Measurements from ENCODE around the gene CALR3.
A peak's percentile ranks its signal among the peaks of the same experiment; 100 is the strongest.

CALR3 gene

DNA sequence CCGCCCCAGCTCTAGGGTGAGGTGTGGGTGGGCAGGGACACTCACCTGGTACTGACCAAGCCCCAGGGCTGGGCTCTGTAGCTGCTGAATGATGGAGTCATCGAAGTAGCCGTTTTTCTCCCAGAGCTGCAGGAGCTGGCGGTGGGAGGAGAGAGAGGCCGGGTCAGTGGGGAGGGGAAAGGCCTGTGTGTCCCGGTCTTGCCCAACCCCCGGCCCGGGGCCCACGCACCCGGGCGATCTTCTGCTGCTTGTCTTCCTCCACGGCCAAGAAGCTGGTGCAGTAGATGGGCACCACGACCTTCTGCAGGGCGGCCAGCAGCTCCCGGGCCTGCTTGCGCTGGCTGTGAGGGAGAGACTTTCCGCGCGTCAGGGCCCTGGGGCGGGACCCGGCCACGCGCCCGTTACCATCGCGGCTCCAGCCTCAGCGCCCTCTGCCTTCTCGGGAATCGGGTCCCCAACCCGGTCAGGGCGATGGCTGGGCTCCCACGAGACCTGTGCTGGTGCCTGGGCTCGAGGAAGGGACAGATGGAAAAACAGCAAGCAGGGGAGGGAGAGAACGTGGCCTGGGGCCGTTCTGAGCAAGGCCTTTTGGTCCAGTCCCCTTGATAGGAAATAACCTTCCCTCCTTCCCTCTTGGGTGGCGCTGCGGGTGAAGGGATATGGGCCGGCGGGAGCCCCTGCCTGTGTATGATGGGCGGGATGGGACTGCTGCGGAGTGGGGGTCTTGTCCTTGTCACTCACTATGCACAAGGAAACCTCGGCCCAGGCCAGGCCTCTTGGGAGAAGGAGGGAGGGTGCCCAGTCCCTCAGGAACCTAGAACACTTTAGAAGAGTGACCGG lies 34.8 kb upstream of the CALR3 start:
- H3K4me3 ChIP-seq (replicated peaks; ENCODE audit: low read depth, low read length), result no peak overlapping the region
- TF ChIP-seq, protein P1, sequence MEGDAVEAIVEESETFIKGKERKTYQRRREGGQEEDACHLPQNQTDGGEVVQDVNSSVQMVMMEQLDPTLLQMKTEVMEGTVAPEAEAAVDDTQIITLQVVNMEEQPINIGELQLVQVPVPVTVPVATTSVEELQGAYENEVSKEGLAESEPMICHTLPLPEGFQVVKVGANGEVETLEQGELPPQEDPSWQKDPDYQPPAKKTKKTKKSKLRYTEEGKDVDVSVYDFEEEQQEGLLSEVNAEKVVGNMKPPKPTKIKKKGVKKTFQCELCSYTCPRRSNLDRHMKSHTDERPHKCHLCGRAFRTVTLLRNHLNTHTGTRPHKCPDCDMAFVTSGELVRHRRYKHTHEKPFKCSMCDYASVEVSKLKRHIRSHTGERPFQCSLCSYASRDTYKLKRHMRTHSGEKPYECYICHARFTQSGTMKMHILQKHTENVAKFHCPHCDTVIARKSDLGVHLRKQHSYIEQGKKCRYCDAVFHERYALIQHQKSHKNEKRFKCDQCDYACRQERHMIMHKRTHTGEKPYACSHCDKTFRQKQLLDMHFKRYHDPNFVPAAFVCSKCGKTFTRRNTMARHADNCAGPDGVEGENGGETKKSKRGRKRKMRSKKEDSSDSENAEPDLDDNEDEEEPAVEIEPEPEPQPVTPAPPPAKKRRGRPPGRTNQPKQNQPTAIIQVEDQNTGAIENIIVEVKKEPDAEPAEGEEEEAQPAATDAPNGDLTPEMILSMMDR (IDR thresholded peaks at IDR 0.05; ENCODE audit: low read depth, low read length, missing control alignments), result no peak
- no peak for DNase-seq (ENCODE audit: extremely low read depth, low read depth)

DNA sequence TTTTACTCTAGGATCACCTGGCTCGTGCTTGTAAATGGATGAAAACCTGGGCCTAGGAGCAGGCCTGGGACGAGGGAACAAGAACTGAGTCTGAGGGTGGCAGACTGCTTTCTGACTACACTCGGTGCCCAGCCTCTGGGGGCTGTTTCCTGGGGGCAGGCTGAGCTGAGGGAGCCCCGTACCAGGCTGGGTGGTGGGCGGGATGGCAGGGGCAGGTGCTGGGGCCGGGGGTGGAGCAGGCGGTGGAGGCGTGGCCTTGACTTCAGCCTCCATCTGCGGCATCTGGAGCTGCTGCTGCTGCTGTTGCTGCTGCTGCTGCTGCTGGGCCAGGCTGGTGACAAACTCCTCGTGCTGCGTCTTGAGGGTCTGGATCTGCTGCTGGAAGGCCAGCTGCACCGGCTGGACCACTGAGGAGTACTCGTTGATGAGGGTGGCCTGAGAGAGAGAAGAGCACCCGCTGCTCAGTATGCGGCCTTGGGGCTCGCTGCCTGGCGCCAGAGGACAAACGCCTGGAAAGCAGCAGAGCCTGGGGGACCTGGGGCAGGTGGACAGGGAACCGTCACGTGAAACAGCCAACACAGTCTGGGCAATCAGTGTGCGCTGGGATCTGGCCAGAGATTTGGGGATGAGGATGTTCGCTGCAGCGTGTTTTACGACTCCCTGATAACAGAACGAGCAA lies 33.6 kb upstream of the CALR3 start:
- no peak overlapping the region for H3K4me3 ChIP-seq (replicated peaks; ENCODE audit: low read depth, low read length)
- DNase-seq (ENCODE audit: extremely low read depth, low read depth), result no peak
- TF ChIP-seq, protein P1 (IDR thresholded peaks at IDR 0.05; ENCODE audit: low read depth, low read length, missing control alignments), result no peak

GRCh38 chr19:16527971-16528521 lies 32.1 kb upstream of the CALR3 start:
- H3K4me3 ChIP-seq (replicated peaks; ENCODE audit: low read depth, low read length), result no peak overlapping the region
- TF ChIP-seq, protein P1 (IDR thresholded peaks at IDR 0.05; ENCODE audit: low read depth, low read length, missing control alignments), result peak; percentile 55
- DNase-seq (ENCODE audit: extremely low read depth, low read depth), result no peak

- TF ChIP-seq, protein P1 (IDR thresholded peaks at IDR 0.05; ENCODE audit: low read depth, low read length, missing control alignments), result no peak
- DNase-seq (ENCODE audit: extremely low read depth, low read depth), result no peak
- H3K4me3 ChIP-seq (replicated peaks; ENCODE audit: low read depth, low read length), result no peak overlapping the region
These were observed 31.5 kb upstream of the CALR3 start for GRCh38 chr19:16527334-16527935.

DNA sequence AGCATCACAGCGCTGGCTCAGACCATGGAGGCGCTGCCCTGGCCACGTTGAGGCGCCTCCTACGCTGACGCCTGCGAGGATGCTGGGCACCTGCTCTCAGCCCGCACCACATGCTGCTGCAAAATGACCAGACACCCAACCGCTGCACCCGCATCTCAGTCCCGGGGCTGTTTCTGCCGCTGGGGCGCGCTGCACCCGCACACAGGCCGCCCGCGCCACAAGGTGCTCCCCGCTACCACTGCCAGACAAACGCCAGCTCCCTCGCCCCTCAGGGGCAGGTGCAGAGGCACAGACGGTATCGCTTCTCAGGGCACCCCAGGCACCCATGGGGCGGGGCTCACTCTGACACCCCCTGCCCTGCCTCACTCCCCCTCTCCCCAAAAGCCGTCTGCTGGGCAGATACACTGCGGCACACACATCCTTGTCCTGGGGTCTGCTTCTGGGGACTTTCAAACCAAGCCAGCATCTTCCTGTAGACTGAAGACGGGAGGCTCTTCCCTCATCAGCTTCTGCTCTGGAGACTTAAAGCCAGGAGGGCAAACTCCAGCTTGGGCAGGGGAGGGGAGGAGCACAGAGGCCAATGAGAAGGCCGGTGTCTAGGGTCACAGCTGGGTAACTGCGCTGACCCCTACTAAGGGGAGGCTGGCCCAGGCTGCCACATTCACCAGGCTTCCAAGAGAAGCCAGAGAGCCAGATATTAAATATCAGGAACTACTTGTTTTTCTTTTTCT lies 29.9 kb upstream of the CALR3 start:
- no peak overlapping the region for H3K4me3 ChIP-seq (replicated peaks; ENCODE audit: low read depth, low read length)
- TF ChIP-seq, protein P1 (IDR thresholded peaks at IDR 0.05; ENCODE audit: low read depth, low read length, missing control alignments), result no peak
- no peak for DNase-seq (ENCODE audit: extremely low read depth, low read depth)
